GM10847 (cell line): ENCODE results near the gene SFXN2.

Source experiments
- POLR2A ChIP-seq: IDR thresholded peaks from 2 replicates; pipeline ENCODE4 v1.6.1; 2011; ENCODE audit not compliant: insufficient read length; ENCODE audit errors: extremely low read depth

Gene SFXN2

DNA sequence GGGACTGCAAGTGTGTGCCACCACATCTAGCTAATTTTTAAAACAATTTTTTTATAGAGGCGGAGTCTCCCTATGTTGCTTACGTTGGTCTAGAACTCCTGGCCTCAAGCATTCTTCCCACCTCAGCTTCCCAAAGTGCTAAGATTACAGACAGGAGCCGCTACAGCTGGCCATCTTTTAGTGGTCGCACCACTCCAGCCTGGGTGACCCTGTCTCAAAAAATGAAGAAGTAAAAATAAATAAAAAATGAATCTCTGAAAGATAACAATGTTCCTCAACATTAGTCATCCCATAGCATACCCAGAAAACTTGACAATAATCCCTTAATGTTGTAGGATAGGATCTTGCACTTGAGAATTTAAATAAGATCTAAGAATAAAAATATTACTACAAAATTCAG, 47.5 kb downstream of the SFXN2 start:
- no peak for TF ChIP-seq POLR2A

DNA sequence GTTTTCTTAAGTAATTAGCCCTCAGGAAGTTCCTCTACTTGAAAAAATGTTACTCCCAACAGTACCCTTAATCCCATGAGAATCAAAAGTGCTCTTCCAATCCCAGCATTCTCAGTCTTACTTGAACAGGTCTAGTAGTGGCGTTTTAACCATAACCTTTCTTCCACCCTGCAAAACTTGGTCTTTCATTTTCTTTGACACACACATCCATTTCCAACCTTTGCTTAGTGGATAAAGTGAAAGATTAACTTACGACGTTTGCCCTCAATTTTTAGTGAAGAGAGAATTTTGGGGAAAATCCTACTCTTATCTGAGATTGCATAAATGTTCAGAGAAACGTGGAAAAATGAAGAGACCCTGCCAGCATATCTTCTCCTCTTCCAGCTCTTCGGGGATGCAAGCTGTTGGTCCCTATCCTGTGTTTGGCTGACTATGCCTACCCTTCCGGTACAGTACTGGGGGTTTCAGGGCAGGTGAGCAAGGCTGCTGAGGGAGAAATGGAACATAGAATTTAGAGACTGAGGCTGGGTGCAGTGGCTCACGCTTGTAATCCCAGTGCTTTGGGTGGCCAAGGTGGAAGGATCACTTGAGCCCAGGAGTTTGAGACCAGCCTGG, 48.1 kb downstream of the SFXN2 start:
- TF ChIP-seq POLR2A = no peak

DNA sequence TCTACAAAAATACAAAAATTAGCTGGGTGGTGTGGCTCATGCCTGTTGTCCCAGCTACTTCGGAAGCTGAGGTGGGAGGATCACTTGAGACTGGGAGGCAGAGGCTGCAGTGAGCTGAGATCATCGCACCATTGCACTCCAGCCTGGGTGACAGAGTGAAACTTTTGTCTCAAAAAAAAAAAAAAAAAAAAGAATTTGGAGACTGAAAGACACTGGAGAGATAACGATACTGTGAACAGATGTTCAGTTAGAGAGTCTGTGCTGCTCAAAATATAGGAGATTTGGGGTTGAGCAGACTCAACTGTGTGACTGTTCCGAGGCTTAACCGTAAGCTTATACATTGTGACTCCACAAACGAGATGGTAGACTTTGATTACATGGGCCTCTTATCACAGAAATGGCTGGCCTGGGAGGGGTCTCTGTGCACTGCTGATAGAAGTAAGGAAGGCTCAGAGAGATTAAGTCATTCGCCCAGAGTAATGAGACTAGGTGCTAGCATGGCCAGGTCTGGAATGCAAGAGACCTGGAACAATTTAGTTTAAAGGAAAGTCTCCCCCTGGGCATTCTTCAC, 48.7 kb downstream of the SFXN2 start:
- no peak for TF ChIP-seq POLR2A

DNA sequence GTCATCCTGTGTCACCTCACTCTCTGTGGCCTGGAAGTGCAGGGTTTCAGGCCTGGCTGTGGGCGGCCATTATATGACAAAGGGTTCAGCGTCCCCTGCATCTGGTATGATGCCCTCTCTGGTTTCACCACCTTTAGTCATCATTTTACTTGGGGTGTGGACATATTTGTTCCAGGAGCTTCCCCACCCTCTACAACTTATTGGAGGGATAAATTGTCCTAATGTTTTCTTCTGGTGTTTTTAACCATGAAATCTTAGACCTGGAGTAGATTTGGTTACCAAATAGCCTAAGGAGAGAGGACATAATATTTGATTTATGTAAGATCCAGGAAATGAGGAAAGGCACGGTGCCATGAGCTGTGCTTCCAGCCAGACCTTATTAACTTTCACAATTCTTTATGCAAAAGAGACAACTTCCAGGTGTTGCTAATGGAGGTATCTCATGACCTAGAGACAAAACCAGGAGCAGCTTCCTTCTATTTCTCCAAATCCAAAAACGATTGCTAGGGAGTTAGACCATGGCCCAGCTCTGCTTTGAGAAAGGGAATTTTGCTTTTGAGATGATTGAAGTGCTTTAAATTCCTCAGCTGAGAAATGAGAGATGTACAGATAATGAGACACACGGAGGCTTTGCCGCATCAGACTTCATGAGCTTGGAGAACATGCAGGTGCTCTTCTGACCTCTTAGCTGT, 50.2 kb downstream of the SFXN2 start:
- no peak for TF ChIP-seq POLR2A

DNA sequence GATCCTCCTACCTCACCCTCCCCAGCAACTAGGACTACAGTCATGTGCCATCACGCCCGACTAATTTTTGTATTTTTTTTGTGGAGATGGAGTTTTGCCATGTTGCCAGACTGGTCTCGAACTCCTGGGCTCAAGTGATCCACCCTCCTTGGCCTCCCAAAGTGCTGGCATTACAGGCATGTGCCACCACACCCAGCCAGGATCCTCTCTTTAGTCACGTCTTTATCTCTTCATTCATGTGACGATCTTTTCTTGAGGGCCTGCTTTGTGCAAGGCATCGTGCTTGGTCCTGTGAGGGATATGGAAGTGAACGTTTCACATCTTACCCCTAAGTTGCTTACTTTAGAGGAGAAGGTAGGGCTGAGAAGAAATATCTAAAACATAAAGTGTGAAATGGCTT, 50.9 kb downstream of the SFXN2 start:
- no peak for TF ChIP-seq POLR2A

DNA sequence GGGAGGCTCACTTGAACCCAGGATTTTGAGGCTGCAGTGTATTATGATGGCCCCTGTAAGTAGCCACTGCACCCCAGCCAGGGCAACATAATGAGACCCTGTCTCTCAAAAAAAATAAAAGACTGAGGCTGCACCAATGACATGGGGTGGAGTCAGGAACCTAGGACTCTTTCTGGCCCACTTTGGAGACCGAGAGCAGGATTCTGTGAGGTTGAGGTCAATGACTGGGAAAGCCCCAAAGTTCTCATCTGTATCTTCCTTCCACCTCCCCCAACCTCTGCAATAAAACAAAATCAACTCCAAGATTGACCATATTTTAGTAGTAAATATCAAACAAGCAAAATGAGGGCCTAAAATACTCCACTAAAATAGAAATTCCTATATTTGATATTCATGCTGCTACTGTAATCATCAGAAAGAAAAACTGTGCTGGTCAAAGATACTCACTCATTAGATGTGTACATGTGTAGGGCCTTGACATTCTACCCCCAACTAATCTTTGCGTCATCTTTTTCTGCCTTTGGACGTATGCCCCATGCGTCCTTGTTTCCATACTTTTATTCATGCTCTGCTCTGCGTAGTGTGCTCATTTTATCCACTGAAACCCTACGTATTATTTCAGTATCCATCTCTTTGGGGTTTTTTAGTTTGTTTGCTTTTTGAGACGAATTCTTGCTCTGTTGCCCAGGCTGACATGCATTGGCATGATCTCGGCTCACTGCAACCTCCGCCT, 53.2 kb downstream of the SFXN2 start:
- no peak for TF ChIP-seq POLR2A

DNA sequence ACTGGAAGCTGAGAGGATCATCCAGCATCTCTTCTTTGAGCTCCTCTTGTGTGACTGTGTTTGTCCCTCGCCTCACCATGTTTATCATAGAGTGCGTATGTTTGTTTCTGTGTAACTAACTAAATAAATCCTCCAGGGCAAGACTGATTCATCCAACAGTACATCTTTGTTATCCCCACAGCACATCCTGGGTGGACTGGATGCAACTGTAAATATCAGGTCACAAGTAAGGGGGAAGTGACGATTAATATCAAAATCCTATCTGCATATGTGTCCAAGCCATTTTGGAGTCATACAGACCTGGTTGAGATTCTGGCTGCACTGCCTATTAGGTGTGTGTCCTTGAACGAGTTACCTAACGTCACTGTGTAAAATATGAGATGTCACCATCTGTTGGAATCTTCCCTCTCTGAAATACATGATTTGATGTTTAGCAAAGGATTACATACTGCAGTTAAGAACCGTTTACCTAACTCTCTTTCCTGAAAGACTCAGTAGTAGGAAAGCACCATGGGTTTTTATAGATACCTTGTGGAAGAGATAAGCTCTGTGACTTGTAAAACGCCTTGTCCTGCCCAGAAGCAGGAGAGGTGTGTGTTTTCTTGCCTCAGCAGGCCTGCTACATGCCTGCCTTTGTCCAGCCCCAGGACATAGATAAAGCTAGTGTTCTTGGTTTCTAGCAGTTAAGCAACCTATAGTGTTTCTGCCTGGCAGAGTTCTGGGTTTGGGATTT, 55.1 kb downstream of the SFXN2 start:
- TF ChIP-seq POLR2A = no peak

DNA sequence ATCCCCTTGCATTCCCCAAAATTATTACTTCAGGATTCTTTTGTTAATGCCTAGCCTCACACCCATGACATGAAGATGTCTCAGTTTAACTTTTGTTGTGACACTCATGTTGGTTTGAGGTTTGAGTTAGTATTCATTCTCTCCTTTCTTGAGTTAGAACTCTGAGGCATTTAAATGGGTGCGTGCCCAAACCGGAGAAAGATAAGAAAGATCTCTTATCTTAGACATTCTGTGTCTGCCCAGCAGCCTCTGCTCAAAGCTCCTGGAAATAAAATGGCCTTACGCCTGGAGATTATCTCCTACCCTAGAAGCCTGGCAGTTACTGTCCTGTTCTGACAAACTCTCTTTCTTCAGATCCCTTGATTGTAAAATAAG, 55.7 kb downstream of the SFXN2 start:
- TF ChIP-seq POLR2A = no peak

DNA sequence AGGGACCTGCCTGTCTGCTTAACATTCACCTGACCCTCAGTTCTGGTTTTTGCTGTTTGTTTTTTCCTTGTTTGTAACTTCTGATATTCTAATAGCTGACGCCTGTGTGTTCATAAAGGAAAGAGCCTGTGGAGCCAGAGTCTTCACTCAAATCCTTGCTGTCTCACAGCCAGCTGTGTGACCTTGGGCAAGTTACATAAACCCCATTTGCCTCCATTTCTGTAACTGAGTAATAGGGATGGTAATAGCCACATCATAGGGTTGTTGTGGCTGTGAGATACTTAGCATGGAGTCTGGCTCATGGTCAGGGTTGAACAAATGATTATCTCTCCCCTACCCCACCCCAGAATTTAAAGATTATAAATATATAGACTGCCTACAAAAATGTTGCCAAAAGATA, 56.4 kb downstream of the SFXN2 start:
- no peak for TF ChIP-seq POLR2A

DNA sequence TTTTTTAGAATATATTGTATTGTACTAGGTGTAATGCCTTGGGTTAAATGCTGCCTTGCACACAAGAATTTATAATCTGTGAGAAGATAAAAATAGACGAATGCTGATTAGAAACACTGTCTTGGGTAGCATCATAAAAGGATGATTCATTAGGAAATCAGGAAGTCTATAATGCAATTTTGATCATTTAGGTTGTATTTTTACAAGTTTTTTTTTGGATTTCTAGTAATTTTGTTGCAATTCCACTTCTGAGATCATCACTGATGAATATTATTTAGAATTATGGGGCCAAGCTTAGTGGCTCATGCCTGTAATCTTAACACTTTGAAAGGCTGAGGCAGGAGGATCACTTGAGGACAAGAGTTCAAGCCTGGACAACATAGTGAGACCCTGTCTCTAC, 58.9 kb downstream of the SFXN2 start:
- TF ChIP-seq POLR2A = no peak

DNA sequence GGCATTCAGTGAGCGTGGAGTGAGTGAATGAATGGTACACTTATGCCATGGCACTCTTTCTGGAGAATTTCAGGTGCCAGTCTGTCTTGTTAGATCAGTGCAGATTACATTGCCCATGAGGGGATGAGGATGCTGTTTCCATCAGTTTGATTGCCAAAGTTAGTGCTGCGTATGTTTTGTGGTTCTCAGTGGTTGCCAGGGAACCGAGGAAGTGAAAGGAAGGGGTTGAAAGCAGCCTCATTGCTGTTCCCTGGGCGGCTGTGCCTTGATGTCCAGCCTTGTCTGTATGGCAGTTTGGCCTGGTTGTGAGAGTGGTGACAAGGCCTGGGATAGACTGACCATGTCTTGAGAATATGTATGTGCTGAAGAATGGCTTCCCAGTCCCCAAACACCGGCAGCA, 59.5 kb downstream of the SFXN2 start:
- no peak for TF ChIP-seq POLR2A

DNA sequence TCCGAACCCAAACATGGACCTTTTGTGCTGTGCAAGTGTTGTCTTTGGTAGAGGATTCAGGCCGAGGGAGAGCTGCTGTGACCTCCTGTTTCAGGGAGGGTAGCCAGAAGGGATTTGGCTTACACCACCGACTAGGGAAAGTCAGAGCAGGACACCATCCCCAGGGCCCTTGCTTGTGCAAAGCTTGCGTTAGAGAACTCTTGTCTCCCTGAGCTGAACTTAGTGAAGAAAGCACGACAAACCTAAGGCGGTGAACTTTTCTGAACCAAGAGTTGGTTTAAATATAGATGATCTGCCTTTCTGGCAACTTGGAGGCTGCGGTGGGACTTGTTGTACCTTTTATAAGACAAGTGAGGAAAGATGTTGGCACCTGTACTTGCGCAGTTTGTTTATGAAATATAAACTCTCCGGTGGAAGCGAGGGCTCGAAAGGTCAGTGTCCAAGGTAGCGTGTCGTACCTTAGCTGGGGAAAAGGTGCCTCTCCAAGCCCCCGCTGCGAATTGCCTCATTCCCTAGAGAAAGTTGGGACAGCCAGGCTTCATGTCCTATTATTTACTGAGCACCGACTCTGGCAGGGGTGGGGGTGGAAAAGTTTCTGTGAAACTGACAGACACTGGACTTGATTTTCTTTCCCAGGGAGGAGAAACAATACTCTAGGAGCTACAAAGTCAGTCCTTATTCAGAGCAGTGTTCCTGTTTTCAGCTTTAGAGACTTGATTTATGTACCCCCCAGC, 60.9 kb downstream of the SFXN2 start:
- no peak for TF ChIP-seq POLR2A

DNA sequence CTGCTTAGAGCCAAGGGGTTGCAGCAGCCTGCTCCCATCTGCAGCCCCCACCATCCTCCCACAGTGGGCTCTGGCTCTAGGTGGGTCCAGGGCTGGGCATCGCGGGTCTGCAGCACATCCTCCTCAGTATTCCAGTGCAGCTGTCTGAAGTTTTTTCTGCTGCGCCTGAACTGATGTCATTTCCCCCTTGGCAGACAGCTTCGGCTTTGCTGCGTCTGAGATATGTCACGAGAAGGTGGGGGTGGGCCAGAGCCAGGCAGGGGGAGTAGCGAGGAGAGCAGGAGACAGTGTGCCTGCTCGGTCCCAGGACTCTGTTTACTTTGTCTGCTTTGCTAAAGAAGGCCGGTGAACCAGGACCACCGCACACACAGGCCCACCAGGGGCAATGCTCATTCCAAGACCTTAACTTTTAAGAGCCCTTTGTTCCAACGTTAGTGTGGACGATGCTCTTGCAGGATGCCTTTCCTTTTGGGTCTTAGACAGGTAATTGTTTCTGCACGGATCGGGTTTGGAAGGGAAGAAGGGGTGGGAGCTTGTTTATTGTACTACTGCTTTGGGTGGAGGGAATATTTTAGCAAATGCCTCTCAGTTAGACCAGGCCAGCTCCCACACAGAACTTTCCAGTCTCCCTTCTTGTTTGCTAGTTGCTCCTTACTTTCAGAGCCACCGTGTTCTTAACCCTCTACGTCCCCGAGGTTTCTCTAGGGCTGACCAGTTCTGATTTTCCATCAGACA, 61.7 kb downstream of the SFXN2 start:
- no peak for TF ChIP-seq POLR2A

DNA sequence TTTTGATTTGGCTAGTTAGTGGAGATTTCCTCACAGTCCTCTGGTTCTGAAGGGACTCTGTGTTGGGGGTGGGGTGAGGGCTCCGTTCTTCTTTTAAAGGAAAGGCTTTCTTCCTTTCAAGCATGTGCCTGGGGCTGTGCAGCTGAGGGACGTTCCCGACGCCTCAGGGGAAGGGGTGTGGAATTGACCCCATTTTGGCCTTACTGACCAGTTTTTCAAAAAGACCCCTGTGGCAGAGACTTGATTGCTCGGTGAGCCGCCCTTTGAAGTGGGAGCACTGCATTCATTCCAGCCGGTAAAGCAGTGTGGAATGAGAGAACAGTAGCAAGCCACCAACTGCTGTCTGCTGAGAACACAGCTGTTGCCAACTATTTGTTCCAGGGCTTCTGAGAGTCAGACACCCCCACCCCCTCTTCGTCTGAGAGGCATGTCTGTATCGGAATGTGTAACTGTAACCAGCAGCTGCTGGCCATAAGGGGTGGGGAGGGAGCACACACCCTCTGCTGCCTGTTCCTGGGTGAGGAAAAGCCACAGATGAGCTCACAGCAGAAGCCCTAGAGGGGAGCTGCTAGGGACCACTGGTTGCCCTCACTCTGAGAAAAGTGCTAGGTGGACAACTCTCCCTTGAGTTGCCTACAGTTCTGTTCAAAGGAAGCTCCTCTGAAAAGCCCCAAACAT, 62.5 kb downstream of the SFXN2 start:
- TF ChIP-seq POLR2A = no peak
